ENCODE measurements around the gene PKP2.

The PKP2 gene

DNA sequence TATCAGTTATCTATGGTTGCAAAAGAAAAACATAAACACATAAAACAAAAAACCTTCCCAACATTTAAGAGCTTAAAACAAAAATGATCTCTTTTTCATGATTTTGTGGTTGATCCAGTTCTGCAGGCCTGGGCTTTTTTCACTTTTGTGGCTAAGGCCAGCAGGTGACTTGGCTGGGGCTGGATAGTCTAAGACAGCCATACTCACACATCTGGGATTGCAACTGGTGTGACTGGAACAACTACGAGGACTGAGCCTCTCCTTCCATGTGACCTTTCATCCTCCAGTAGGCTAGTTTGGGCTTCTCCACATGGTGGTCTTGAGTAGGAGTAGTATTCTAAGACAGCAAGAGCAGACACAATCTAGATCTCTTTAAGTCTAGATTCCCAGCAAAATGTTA lies 7.2 kb upstream of the PKP2 start:
- no peak for TF ChIP-seq ZFX (IDR thresholded peaks at IDR 0.05)
- no peak overlapping the region for H3K27ac ChIP-seq

GRCh38 chr12:32903318-32903717 lies 6.7 kb upstream of the PKP2 start:
- H3K27ac ChIP-seq = no peak overlapping the region
- TF ChIP-seq, protein P1, sequence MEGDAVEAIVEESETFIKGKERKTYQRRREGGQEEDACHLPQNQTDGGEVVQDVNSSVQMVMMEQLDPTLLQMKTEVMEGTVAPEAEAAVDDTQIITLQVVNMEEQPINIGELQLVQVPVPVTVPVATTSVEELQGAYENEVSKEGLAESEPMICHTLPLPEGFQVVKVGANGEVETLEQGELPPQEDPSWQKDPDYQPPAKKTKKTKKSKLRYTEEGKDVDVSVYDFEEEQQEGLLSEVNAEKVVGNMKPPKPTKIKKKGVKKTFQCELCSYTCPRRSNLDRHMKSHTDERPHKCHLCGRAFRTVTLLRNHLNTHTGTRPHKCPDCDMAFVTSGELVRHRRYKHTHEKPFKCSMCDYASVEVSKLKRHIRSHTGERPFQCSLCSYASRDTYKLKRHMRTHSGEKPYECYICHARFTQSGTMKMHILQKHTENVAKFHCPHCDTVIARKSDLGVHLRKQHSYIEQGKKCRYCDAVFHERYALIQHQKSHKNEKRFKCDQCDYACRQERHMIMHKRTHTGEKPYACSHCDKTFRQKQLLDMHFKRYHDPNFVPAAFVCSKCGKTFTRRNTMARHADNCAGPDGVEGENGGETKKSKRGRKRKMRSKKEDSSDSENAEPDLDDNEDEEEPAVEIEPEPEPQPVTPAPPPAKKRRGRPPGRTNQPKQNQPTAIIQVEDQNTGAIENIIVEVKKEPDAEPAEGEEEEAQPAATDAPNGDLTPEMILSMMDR (conservative IDR thresholded peaks at IDR 0.05) = no peak
- no peak for TF ChIP-seq ZFX (IDR thresholded peaks at IDR 0.05)

GRCh38 chr12:32902287-32902997 lies 5.9 kb upstream of the PKP2 start:
- TF ChIP-seq, protein P1 (conservative IDR thresholded peaks at IDR 0.05) = no peak
- TF ChIP-seq ZFX (IDR thresholded peaks at IDR 0.05) = no peak
- no peak overlapping the region for H3K27ac ChIP-seq

GRCh38 chr12:32901553-32901952 lies 5.0 kb upstream of the PKP2 start:
- TF ChIP-seq, protein P1 (conservative IDR thresholded peaks at IDR 0.05) = no peak
- TF ChIP-seq ZFX (IDR thresholded peaks at IDR 0.05) = no peak
- H3K27ac ChIP-seq = no peak overlapping the region

DNA sequence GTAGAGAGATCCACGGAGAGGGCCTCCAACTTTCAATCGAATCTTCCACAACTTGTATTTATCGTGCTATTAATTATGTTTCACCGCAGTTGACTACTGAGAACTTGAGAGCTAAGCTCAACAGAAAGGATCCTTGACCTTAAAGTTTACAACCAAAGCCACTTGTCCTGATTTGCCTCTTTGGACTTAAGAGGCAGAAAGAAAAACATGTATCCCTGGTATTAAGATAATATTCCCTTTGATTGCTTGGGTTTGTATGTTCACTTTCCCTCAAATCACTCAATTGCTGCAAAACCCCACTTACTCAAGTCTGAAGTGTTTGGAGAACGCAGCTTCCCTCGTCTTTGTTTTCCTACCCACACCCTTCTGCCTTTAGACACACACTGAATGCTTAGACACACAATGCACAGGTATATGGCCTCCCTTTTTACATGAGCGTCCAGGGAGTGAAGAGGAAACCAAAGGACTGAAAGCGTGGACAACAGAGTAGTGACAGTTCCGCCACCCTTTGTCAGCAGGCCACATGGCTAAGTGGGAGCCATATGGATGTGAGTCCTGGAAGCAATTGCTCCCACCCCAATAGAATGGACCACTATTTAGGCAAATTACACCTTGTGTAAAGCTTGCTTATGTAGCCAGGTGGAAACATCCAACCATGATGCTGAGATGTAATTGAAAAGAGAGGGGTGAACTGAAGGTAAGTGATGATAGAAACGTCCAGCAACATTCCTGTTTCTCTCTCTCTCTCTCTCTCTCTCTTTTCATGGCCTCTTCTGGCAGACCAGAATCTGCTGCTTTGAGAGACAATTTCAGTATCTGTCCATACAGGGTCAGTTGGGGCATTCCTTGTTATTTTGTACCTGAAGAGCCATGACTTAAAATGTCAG lies 1.4 kb upstream of the PKP2 start:
- peak overlapping the region; percentile 55 for H3K27ac ChIP-seq
- TF ChIP-seq, protein P1 (conservative IDR thresholded peaks at IDR 0.05) = no peak
- TF ChIP-seq ZFX (IDR thresholded peaks at IDR 0.05) = no peak

DNA sequence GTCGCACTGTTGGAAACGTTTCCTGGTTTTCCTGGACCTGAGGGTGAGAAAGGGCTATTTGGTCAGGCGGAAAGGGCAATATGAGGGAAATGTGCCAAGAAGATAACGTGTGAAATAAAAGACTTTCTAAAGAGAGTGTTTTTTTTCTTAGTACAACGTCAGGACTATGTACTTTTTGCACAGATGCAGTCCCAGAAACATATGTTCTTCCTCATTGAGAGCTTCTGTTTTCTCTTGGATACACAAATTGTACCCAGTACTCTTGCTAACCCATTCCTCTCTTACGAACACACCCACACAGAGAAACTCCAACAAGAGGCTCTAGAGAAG lies 669 bp upstream of the PKP2 start:
- peak overlapping the region; percentile 73 for H3K27ac ChIP-seq
- no peak for TF ChIP-seq ZFX (IDR thresholded peaks at IDR 0.05)
- TF ChIP-seq, protein P1 (conservative IDR thresholded peaks at IDR 0.05) = no peak

- H3K27ac ChIP-seq = peak overlapping the region; percentile 73
- no peak for TF ChIP-seq ZFX (IDR thresholded peaks at IDR 0.05)
- TF ChIP-seq, protein P1 (conservative IDR thresholded peaks at IDR 0.05) = no peak
Measured at GRCh38 chr12:32895688-32896431, 717 bp downstream of the PKP2 start.

All from C4-2B (cell line).